Activated CD4-positive, alpha-beta T cell treated with anti-CD3 and anti-CD28 coated beads, Interleukin-2, Interleukin-4, amounts not matched to agents 100 ng/mL and 50 ng/mL, durations not matched to agents 16 hours and 8 hours (primary cell): Measurements from ENCODE around the gene KLHL2.
"Not testable (repeated sequence)": the region's sequence is repeated elsewhere in the genome, so short reads cannot be mapped to it uniquely, and the experiment has no call there.

Experiments
- DNase-seq: peaks from one replicate; pipeline ENCODE4 v3.0.0-alpha.2; 2020; ENCODE audit warnings: low spot score

Gene KLHL2

DNA sequence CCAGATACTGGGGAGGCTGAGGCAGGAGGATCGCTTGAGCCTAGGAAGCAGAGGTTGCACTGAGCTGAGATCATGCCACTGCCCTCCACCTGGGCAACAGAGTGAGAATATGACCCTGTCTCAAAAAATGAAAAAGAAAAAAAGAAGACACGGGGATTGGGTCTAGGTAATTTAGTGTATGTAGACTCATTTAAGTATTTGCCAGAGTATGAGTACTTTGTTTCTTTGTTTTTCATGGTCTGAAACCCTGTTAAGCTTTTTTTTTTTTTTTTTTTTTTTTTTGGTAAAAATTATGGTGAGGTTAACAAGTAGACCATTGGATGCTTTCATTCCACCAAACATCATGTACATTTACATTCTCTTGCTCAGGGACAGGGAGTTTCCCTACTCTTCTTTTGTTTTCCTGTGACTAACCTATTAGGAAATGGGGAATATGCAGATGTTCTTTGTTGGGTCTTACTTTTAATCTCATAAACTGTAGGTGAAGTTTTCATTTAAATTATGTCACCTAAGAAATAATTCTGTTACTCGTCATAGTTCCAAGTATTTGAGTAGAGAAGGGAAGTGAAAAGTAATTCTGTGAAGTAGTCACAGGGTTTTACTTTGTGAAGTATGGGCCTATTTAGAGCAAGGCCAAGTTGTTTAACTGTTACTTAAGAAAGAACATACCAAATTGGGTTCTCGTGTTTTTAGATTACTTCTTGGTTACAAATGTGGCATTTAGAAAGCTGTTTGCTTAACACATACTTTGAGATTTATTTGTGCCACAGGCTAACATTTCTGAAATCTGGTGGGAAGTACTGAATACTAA lies 25.5 kb downstream of the KLHL2 start:
- peak; percentile 31 for DNase-seq

- no peak for DNase-seq
Observed at GRCh38 chr4:165234766-165235165, 27.4 kb downstream of the KLHL2 start.

GRCh38 chr4:165236852-165237251 lies 29.5 kb downstream of the KLHL2 start:
- not testable (repeated sequence) for DNase-seq

GRCh38 chr4:165238041-165238640 lies 30.8 kb downstream of the KLHL2 start:
- DNase-seq = not testable (repeated sequence)

GRCh38 chr4:165240761-165241160 lies 33.4 kb downstream of the KLHL2 start:
- DNase-seq = not testable (repeated sequence)

- not testable (repeated sequence) for DNase-seq
Observed at GRCh38 chr4:165244148-165244547, 36.8 kb downstream of the KLHL2 start.

GRCh38 chr4:165244587-165245186 lies 37.3 kb downstream of the KLHL2 start:
- DNase-seq = not testable (repeated sequence)

DNA sequence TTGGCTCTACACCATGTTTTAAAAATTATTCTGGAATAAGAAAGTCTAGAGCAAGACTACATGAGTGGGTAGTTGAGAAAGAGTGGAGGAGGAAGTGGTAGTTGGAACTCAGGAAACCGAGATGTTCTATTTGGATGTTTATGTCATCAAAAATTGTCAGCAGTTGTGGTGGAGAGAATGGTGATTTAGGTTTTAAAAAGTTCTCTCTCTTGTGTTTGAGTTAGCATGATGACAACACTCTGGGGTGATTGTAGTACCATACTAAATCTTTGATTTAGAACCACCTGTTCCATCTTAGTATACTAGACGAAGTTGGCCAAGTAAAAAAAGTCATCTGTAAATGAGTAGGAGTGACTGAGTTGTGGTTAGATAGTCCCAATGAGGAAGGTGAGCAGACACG lies 40.7 kb downstream of the KLHL2 start:
- peak; percentile 13 for DNase-seq

GRCh38 chr4:165248904-165249303 lies 41.5 kb downstream of the KLHL2 start:
- peak; percentile 17 for DNase-seq

- DNase-seq = not testable (repeated sequence)
Observed at GRCh38 chr4:165254771-165255170, 47.4 kb downstream of the KLHL2 start.

GRCh38 chr4:165255439-165255838 lies 48.1 kb downstream of the KLHL2 start:
- DNase-seq = peak; percentile 39

DNA sequence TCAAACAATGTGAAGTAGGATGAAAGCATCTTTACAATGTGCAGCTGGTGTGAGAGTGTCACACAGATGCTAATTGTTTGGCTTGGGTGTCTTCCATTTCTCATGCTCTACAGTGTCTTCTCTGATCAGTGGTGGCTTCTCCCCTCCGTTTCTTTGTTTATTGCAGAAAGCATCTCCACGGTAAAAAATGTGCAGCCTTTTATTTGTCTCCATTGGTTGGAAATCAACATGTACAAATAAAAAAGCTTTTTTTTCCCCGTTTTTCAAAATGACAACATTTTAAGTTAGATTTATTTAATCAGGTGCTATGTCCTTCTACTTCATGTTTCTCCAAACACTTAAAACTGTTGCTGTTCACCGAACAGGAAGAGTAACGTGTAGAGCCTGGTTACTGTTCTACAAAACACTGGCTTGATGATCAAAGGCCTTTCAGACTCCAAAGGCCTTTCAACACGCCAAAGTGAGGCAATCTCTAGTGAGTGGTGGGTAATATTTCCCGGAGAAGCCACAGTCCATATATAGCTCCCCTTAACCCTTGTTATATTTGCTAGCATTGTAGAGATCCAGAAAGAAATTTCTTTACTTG lies 48.8 kb downstream of the KLHL2 start:
- not testable (repeated sequence) for DNase-seq

GRCh38 chr4:165259776-165260175 lies 52.4 kb downstream of the KLHL2 start:
- DNase-seq = not testable (repeated sequence)

DNA sequence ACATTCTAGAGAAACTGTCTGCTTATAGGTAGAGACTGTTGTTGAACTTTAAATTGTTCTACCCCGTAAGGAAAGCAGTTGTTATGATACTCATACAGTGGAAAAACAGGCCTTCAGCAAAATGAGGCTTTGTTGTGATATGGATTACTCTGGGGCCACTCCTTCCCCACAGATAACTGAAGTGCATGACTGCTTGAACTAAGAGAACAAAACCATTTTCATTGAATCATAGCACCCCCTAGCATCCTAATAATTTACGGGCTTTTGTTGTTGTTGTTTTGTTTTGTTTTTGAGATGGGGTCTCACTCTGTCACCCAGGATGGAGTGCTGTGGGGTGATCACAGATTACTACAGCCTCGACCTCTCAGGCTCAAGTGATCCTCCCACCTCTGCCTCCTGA lies 54.9 kb downstream of the KLHL2 start:
- not testable (repeated sequence) for DNase-seq

- DNase-seq = not testable (repeated sequence)
Observed at GRCh38 chr4:165263466-165263865, 56.1 kb downstream of the KLHL2 start.

DNA sequence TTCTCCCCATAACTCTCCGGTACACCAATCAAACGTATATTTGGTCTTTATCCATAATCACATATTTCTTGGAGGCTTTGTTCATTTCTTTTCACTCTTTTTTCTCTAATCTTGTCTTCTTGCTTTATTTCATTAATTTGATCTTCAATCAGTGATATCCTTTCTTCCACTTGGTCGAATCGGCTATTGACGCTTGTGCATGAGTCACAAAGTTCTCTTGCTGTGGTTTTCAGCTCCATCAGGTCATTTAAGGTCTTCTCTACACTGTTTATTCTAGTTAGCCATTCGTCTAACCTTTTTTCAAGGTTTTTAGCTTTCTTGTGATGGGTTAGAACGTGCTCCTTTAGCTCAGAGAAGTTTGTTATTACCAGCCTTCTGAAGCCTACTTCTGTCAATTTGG lies 62.6 kb downstream of the KLHL2 start:
- DNase-seq = not testable (repeated sequence)

DNA sequence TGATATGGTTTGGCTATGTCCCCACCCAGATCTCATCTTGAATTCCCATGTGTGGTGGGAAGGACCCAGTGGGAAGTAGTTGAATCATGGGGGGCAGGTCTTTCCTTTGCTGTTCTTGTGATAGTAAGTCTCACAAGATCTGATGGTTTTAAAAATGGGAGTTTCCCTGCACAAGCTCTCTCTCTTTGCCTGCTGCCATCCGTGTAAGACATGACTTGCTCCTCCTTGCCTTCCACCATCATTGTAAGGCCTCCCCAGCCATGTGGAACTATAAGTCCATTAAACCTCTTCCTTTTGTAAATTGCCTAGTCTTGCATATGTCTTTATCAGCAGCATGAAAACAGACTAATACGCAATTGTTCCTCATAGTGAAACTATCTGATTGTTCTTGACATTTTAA lies 66.1 kb downstream of the KLHL2 start:
- not testable (repeated sequence) for DNase-seq

GRCh38 chr4:165275357-165275756 lies 68.0 kb downstream of the KLHL2 start:
- not testable (repeated sequence) for DNase-seq

DNA sequence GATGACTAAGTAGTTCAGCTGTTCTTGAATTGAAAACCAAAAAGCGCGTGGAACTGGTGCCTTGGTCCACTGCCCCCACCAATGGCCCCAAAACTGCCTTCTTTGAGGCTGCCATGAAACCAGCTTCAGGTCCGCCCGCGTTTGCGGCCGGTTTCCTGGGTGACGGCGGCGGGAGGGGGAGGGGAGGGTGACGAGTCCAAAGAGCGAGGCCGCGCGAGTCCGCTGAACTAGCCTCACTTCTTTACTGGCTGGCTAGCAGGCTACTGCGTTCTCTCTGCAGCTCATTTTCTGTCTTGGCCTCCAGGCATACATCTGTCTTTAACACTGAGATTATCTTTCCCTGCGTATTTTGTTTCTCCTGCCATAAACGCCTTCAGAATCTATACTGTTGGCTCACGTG lies 72.2 kb downstream of the KLHL2 start:
- DNase-seq = not testable (repeated sequence)

- not testable (repeated sequence) for DNase-seq
Observed at GRCh38 chr4:165284697-165285096, 77.3 kb downstream of the KLHL2 start.

DNA sequence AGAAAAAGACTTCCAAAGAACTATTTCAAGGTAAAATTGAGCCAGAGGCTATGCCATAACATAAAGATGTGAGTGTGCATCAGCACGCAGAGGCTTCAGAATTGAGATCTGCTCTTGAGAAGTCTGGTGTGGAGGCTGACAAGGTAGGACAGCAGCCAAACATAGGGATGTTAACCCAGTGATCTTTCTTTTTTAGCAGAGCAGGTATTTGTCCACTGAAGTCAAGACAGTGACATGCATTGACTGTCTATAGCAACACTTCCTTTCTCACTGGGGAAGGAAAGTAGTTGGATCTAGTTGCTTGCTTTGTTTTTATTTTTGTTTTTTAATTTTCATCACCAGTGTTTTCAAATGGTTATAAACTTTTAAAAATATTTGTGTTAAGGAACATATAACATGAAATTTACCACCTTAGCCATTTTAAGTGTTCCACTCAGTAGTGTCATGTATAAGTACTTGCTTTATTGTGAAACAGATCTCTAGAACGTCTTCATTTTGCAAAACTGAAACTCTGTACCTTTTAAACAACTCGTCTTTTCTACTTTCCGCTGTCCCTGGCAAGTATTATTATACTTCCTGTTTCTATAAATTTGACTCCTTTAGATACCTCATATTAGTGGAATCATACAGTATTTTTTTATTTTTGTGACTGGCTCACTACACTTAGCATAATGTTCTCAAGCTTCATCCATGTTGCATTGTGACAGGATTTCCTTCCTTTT lies 79.4 kb downstream of the KLHL2 start:
- not testable (repeated sequence) for DNase-seq

DNA sequence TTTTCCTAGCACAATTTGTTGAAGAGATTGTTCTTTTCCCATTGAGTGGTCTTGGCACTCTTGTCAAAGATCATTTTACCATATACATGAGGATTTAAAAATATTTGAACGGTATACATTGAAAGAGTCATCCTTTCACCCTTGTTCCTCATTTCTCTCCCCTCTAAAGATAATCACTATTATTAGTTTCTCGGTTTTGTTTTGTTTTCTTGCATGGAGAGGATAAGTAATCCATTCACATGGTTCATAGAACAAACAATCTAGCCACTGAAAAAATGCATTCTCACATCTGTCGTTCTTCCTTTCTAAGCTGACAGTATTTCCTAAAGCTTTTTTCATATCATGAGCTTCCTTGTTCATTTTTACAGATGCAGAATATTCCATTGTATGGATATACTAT lies 80.9 kb downstream of the KLHL2 start:
- DNase-seq = no peak
